Suppressor macrophage treated with lipopolysaccharide for 1 hour (primary cell): Measurements from ENCODE around the gene EFEMP2.

Source experiments
- DNase-seq, 3 donors: peaks; one replicate each; pipeline ENCODE4 v3.0.0-alpha.2; 2020 to 2022

The EFEMP2 gene

GRCh38 chr11:65865550-65866172, 6.9 kb downstream of the EFEMP2 start:
- DNase-seq, result no peak

DNA sequence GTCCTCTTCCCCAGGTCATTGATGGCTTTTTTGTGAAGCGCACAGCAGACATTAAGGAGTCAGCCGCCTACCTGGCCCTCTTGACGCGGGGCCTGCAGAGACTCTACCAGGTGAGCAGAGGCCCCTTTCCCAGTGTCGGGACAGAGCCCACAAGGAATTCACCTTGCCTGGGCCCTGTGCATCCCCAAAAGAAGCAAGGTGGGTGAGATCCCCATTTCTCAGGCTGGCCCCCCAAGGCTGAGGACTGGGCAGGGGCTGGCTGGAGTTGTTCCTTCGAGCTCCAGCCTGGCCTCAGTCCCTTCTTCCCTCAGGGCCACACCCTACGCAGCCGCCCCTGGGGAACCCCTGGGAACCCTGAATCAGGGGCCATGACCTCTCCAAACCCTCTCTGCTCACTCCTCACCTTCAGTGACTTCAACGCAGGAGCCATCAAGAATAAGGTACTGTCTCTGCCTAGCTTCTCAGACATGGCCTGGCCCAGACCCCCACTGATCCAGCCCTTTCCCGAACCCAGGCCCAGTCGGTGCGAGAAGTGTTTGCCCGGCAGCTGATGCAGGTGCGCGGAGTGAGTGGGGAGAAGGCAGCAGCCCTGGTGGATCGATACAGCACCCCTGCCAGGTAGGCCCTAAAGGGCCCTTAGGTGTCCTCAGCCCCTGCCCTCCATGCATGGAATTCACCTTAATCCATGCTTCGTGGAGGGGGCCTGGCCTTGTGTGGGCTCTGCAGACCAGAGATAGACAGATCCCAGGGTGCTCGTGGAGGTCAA, 7.7 kb downstream of the EFEMP2 start:
- DNase-seq, result no peak

GRCh38 chr11:65863889-65864705, 8.5 kb downstream of the EFEMP2 start:
- no peak for DNase-seq

DNA sequence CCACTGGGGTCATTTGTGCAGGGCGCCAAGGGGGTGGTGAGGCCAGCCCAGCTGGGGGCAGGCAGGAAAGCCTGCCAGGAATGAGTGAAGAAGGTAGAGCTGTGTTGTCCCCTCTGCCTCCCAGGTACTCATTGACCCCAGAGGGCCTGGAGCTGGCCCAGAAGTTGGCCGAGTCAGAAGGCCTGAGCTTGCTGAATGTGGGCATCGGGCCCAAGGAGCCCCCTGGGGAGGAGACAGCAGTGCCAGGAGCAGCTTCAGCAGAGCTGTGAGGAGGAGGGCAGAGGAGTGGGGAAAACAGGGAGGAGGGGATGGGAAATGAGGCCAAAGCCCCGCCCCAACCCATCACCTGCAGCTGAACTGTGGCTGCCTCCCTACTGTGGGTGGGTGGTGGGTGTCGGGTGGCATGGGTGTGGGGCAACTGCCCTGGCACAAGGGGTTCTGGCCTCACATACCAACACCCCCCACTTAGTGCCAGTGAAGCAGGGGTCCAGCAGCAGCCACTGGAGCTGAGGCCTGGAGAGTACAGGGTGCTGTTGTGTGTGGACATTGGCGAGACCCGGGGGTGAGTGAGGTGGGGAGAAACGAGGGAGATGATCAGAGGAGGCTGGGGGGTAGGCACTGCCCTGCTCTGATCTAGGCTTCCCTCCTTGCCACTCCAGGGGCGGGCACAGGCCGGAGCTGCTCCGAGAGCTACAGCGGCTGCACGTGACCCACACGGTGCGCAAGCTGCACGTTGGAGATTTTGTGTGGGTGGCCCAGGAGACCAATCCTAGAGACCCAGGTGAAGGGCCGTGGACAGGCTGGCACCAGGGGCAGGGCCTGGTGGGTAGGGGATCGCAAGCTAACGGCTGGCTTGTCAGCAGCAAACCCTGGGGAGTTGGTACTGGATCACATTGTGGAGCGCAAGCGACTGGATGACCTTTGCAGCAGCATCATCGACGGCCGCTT, 9.4 kb downstream of the EFEMP2 start:
- DNase-seq, result no peak

DNA sequence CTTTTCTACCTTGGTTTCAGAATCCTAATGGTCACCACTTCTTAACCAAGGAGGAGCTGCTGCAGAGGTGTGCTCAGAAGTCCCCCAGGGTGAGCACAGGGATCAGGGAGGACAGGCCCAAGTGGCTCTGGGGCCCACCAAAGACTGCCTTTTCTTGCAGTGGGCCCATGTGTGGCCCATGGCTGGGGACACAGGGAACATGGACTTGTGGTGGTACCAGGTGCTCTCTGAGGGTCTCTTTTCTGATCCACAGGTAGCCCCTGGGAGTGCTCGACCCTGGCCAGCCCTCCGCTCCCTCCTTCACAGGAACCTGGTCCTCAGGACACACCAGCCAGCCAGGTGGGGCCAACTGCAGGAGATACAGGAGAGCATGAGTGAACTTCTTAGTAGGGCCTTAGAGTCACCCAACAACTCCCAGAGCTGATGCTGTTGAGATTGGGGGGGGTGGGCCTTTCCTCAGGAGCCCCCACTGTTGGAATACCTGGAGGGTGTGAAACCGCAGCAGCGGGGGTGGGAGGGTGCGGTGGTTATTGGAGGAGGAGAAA, 10.3 kb downstream of the EFEMP2 start:
- DNase-seq, result no peak

- DNase-seq, result no peak
Observed at GRCh38 chr11:65861533-65862183, 10.9 kb downstream of the EFEMP2 start.

- no peak for DNase-seq
Observed at GRCh38 chr11:65861165-65861505, 11.5 kb downstream of the EFEMP2 start.

GRCh38 chr11:65860278-65861164, 12.1 kb downstream of the EFEMP2 start, which contains the start of gene MUS81:
Gene MUS81, plus strand, starts transcription at chr11:65860433. Its CDS starts 321 bp downstream, at chr11:65860754.
- DNase-seq, result peak; percentile 94 to 97 (median 95)

GRCh38 chr11:65859812-65860277, 12.8 kb downstream of the EFEMP2 start:
- DNase-seq, result peak in 1 of 3 donors; percentile 21

DNA sequence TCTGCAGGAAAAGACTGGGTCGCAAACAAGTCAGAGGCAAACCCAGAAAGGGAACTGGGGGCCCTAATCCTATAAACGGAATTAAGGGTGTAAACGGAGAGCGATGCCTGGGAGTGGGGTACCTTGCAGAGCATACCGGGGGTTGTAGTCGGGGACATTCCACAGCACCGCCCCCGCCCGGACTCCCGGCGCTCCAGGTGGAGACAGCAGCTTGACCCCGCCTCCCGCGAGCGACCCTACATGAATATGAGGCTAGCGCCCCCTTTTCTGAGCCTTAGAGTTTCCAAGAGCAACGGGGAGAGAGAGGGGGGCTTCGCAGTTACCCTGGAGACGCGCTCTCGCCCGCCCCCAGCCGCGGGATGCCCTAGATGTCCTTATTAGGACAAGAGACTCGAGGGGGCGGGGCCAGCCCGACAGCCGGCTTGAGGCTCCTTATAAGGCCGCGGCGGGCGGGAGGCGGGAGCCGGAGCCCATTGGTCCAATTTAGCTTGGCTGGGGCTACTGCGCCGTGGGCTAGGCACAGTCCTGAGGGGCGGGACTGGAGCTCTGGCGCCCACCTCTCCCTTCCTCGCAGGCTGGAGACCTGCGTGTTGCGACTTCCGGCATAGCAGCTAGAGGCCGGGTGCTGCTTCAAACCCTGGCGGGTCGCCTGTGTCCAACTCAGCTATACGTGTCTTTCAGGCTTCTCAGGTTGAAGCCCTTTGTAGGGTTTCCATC, 13.3 kb downstream of the EFEMP2 start:
- peak; percentile 97 to 99 (median 98) for DNase-seq

- no peak for DNase-seq
Observed at GRCh38 chr11:65858681-65859087, 13.9 kb downstream of the EFEMP2 start.

- peak; percentile 99 for DNase-seq
Observed at GRCh38 chr11:65857853-65858680, 14.5 kb downstream of the EFEMP2 start, which contains the start of gene CFL1. Gene CFL1, minus strand, starts transcription at chr11:65858180. Its CDS starts 81 bp downstream, at chr11:65858099.

GRCh38 chr11:65857500-65857852, 15.1 kb downstream of the EFEMP2 start:
- DNase-seq, result no peak

- DNase-seq, result peak; percentile 90 to 95 (median 92)
Observed at GRCh38 chr11:65856689-65857499, 15.7 kb downstream of the EFEMP2 start.

GRCh38 chr11:65855927-65856363, 16.7 kb downstream of the EFEMP2 start:
- no peak for DNase-seq

DNA sequence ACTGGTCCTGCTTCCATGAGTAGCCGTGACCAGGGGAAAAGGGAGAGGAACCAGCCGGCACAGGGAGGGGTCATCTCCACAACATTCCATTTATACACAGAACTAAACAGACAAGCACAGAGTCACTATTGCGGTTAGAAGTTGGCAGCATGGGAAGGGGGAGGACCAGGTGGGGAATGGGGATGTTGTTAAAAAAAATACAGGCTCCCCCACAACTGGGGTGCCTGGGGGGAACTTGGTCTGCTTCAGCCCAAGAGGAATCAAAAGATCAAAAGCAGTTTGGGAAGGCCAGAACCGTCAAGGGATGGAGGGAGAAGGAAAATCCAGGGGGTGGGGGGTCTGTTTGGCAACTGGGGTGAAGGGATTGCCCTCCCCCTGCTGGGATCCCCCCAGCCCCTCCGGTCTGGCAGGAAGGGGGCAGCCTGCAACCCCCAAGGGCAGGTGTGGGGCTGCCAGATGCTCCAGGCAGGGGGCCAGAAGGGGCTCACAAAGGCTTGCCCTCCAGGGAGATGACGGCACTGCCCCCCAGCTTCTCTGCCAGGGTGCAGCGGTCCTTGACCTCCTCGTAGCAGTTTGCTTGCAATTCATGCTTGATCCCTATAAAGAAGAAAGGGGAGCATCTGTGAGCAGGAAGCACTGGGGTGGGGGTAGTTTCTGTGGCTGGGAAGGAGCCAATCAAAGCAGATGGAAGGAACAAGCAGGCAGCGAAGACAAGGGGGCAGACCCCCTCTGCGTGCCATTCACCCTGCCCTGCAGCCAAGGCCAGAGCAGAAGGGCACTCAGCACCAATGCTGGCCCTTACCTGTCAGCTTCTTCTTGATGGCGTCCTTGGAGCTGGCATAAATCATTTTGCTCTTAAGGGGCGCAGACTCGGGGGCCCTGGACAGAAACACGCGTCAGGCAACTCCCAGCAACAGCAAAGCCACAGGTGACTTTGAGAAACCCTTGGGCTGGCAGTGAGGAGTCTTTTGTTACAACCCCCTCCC, 17.5 kb downstream of the EFEMP2 start:
- no peak for DNase-seq
